CD4-positive, alpha-beta T cell treated with Interleukin-10 for 1 hour (primary cell): Measurements from ENCODE around the gene CGB1.
A peak's percentile ranks its signal among the peaks of the same experiment; 100 is the strongest.
"Not testable (repeated sequence)": the region's sequence is repeated elsewhere in the genome, so short reads cannot be mapped to it uniquely, and the experiment has no call there.

ENCODE experiments used
- DNase-seq: peaks from one replicate; pipeline ENCODE4 v3.0.0-alpha.2; 2020

CGB1 gene

GRCh38 chr19:49057636-49058234, 21.0 kb upstream of the CGB1 start, which contains the start of gene CGB7:
TSS of gene CGB7 (minus strand) at chr19:49057749. CDS start at chr19:49055375, 2,374 bp downstream.
- DNase-seq: peak; percentile 45

GRCh38 chr19:49056902-49057596, 20.4 kb upstream of the CGB1 start:
- DNase-seq: not testable (repeated sequence)

- peak; percentile 51 for DNase-seq
Measured at GRCh38 chr19:49056101-49056901, 19.6 kb upstream of the CGB1 start.

- DNase-seq: not testable (repeated sequence)
Measured at GRCh38 chr19:49050376-49051033, 13.8 kb upstream of the CGB1 start.

GRCh38 chr19:49049834-49050233, 13.1 kb upstream of the CGB1 start:
- DNase-seq: not testable (repeated sequence)

GRCh38 chr19:49049011-49049410, 12.3 kb upstream of the CGB1 start, which contains the start of gene CGB8:
TSS of gene CGB8 (minus strand) at chr19:49049111. CDS start at chr19:49048739, 372 bp downstream.
- not testable (repeated sequence) for DNase-seq

GRCh38 chr19:49043548-49043947, 6.9 kb upstream of the CGB1 start, which contains the start of gene CGB5:
TSS of gene CGB5 (plus strand) at chr19:49043848. CDS start at chr19:49044210, 362 bp downstream.
- DNase-seq: not testable (repeated sequence)

GRCh38 chr19:49042666-49043065, 6.0 kb upstream of the CGB1 start:
- not testable (repeated sequence) for DNase-seq

- DNase-seq: no peak
Measured at GRCh38 chr19:49042177-49042576, 5.5 kb upstream of the CGB1 start.

- DNase-seq: not testable (repeated sequence)
Measured at GRCh38 chr19:49039736-49040135, 3.0 kb upstream of the CGB1 start.

GRCh38 chr19:49038557-49039276, 2.0 kb upstream of the CGB1 start:
- DNase-seq: not testable (repeated sequence)

- not testable (repeated sequence) for DNase-seq
Measured at GRCh38 chr19:49038111-49038510, 1.4 kb upstream of the CGB1 start.

GRCh38 chr19:49031642-49032301, 4.9 kb downstream of the CGB1 start, which contains the start of gene CGB2:
TSS of gene CGB2 (plus strand) at chr19:49031890. CDS start at chr19:49032096, 206 bp downstream.
- peak; percentile 60 for DNase-seq

- DNase-seq: not testable (repeated sequence)
Measured at GRCh38 chr19:49030323-49030722, 6.4 kb downstream of the CGB1 start.

- not testable (repeated sequence) for DNase-seq
Measured at GRCh38 chr19:49029749-49030148, 6.9 kb downstream of the CGB1 start.

GRCh38 chr19:49028686-49029085, 8.0 kb downstream of the CGB1 start:
- DNase-seq: not testable (repeated sequence)

- not testable (repeated sequence) for DNase-seq
Measured at GRCh38 chr19:49025599-49025998, 11.1 kb downstream of the CGB1 start.

GRCh38 chr19:49025088-49025487, 11.6 kb downstream of the CGB1 start:
- not testable (repeated sequence) for DNase-seq

GRCh38 chr19:49024233-49024632, 12.5 kb downstream of the CGB1 start, which contains the start of gene CGB3:
TSS of gene CGB3 (minus strand) at chr19:49024333. CDS start at chr19:49023971, 362 bp downstream.
- not testable (repeated sequence) for DNase-seq

- DNase-seq: no peak
Measured at GRCh38 chr19:49022116-49022515, 14.6 kb downstream of the CGB1 start.
